ENCODE measurements around the gene PLEK2. TPM values are rescaled to one million over a fixed set of nuclear protein-coding genes. Genes with fewer than 3 reads are reported as not detected.

PLEK2 gene
- polyA plus RNA-seq, 1 experiment: 1.6 TPM

DNA sequence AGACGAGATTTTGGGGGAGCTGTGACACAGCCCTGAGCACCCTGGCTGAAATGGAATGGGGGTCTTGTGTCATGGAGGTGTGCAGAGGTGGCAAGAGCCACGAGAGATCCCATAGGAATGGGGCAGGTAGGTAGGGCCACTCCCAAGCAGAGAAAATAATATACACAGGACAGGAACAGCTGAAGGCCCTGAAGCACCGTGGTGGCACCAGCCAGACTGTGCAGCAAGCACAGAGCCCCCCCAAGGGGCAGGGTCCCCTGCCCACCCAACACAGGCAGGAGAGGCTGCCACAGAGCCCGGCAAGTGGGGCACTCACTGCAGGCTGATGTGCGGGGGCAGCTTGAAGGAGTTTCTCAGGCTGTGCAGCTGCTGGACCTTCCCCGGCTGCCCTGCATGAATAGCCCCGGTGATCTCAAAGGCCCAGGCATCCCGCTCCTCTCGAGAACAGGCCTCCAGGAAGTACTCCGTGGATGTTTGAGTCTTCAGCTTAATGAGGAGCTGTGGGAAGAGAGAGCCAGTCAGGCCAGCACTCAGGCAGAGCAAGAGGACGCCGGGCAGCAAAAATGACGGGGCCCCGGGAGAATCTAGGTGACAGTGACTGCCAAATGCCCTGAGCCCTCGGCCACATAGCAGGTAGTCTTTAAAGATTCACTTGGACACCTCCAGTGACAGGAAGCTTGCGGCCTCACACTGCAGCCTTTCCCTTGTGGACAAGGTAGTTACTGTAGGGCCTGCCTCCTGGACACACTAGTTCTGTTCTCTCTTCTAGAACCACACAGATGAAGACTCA lies 16.7 kb downstream of the PLEK2 start:
- ChIA-PET POLR2A (no interaction called here), CTCF (interaction anchor here (0.7 to 0.9 kb wide), 3 partner anchors 32 to 131 kb away, joined by 3 to 6 read pairs (median 5); partner anchors contain the start of genes ATP6V1D and EIF2S1)
- H3K27me3 ChIP-seq (ENCODE audit: control insufficient read depth, insufficient read depth, low read length): no peaks in the 10 kb centered on the region
- H3K4me3 ChIP-seq (ENCODE audit: low read depth, low read length): no peak overlapping the region
- no peak for DNase-seq (ENCODE audit: low read depth, low spot score)
- no peak for TF ChIP-seq CTCF (IDR thresholded peaks at IDR 0.05; ENCODE audit: low read depth, low read length)
- H3K9me3 ChIP-seq (ENCODE audit: control insufficient read depth, insufficient read depth, low read length): no peaks in the 10 kb centered on the region
- no peak overlapping the region for H3K27ac ChIP-seq (ENCODE audit: low read depth, low read length)

- ChIA-PET CTCF (no interaction called here), POLR2A (no interaction called here)
- DNase-seq (ENCODE audit: low read depth, low spot score): no peak
- H3K27ac ChIP-seq (ENCODE audit: low read depth, low read length): peak overlapping the region; percentile 11
- no peak for TF ChIP-seq CTCF (IDR thresholded peaks at IDR 0.05; ENCODE audit: low read depth, low read length)
- H3K27me3 ChIP-seq (ENCODE audit: control insufficient read depth, insufficient read depth, low read length): no peaks in the 10 kb centered on the region
- no peaks in the 10 kb centered on the region for H3K9me3 ChIP-seq (ENCODE audit: control insufficient read depth, insufficient read depth, low read length)
- no peak overlapping the region for H3K4me3 ChIP-seq (ENCODE audit: low read depth, low read length)
Measured at GRCh38 chr14:67393689-67394088, 18.3 kb downstream of the PLEK2 start.

DNA sequence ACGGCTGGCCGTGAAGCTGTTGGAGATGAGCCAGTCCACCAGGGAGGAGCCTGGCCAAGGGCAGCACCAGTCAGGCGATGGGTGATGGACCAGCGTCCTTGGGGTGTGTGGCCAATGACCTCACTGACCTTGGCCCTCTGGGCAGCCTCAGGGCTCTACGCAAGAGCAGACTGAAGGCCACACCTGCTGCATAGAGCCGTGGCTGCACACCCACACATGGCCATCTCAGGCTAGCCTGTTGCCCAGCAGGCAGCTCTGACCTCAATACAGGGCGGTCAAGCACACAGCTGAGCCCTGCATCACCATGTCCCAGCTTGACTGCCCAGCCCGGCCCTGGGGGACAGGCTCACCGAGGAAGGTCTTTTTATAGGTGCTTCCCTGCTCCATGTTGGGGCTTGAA lies 19.2 kb downstream of the PLEK2 start:
- H3K27ac ChIP-seq (ENCODE audit: low read depth, low read length): no peak overlapping the region
- no peaks in the 10 kb centered on the region for H3K27me3 ChIP-seq (ENCODE audit: control insufficient read depth, insufficient read depth, low read length)
- ChIA-PET CTCF (interaction anchor here (1.4 kb wide), 1 partner anchor 33 kb away, joined by 5 read pairs; the partner anchor contains the start of genes ATP6V1D and EIF2S1), POLR2A (no interaction called here)
- no peak for DNase-seq (ENCODE audit: low read depth, low spot score)
- no peak for TF ChIP-seq CTCF (IDR thresholded peaks at IDR 0.05; ENCODE audit: low read depth, low read length)
- H3K9me3 ChIP-seq (ENCODE audit: control insufficient read depth, insufficient read depth, low read length): no peaks in the 10 kb centered on the region
- no peak overlapping the region for H3K4me3 ChIP-seq (ENCODE audit: low read depth, low read length)

GRCh38 chr14:67392123-67392522 lies 19.8 kb downstream of the PLEK2 start:
- TF ChIP-seq CTCF (IDR thresholded peaks at IDR 0.05; ENCODE audit: low read depth, low read length): no peak
- no peak overlapping the region for H3K27ac ChIP-seq (ENCODE audit: low read depth, low read length)
- POLR2A ChIA-PET: no interaction called here
- CTCF ChIA-PET: interaction anchor here (1.4 kb wide), 1 partner anchor 32 kb away, joined by 5 read pairs; the partner anchor contains the start of genes ATP6V1D and EIF2S1
- no peaks in the 10 kb centered on the region for H3K27me3 ChIP-seq (ENCODE audit: control insufficient read depth, insufficient read depth, low read length)
- no peak for DNase-seq (ENCODE audit: low read depth, low spot score)
- no peaks in the 10 kb centered on the region for H3K9me3 ChIP-seq (ENCODE audit: control insufficient read depth, insufficient read depth, low read length)
- H3K4me3 ChIP-seq (ENCODE audit: low read depth, low read length): no peak overlapping the region

GRCh38 chr14:67391268-67391667 lies 20.7 kb downstream of the PLEK2 start:
- H3K9me3 ChIP-seq (ENCODE audit: control insufficient read depth, insufficient read depth, low read length): no peaks in the 10 kb centered on the region
- no peak for TF ChIP-seq CTCF (IDR thresholded peaks at IDR 0.05; ENCODE audit: low read depth, low read length)
- ChIA-PET POLR2A (no interaction called here), CTCF (interaction anchor here (2.2 kb wide), 1 partner anchor 31 kb away, joined by 6 read pairs; the partner anchor contains the start of genes ATP6V1D and EIF2S1)
- no peak for DNase-seq (ENCODE audit: low read depth, low spot score)
- no peak overlapping the region for H3K4me3 ChIP-seq (ENCODE audit: low read depth, low read length)
- H3K27me3 ChIP-seq (ENCODE audit: control insufficient read depth, insufficient read depth, low read length): no peaks in the 10 kb centered on the region
- H3K27ac ChIP-seq (ENCODE audit: low read depth, low read length): no peak overlapping the region

All from AG04450 (cell line).